ENCODE data around the gene NBEA.
A peak's percentile ranks its signal among the peaks of the same experiment; 100 is the strongest.

Gene NBEA

GRCh38 chr13:35714121-35714520 lies 772.1 kb downstream of the NBEA start:
- no peak for TF ChIP-seq CTCF (IDR thresholded peaks at IDR 0.05)

- no peak for TF ChIP-seq CTCF (IDR thresholded peaks at IDR 0.05)
These were observed 772.7 kb downstream of the NBEA start for GRCh38 chr13:35714588-35715377.

- TF ChIP-seq CTCF (IDR thresholded peaks at IDR 0.05), result no peak
These were observed 774.1 kb downstream of the NBEA start for GRCh38 chr13:35716186-35716585.

- no peak for TF ChIP-seq CTCF (IDR thresholded peaks at IDR 0.05)
These were observed 774.7 kb downstream of the NBEA start for GRCh38 chr13:35716729-35717128.

- no peak for TF ChIP-seq CTCF (IDR thresholded peaks at IDR 0.05)
These were observed 776.0 kb downstream of the NBEA start for GRCh38 chr13:35718084-35718483.

- no peak for TF ChIP-seq CTCF (IDR thresholded peaks at IDR 0.05)
These were observed 778.2 kb downstream of the NBEA start for GRCh38 chr13:35720290-35720689.

GRCh38 chr13:35720690-35721554 lies 778.9 kb downstream of the NBEA start:
- peak; percentile 95 for TF ChIP-seq CTCF (IDR thresholded peaks at IDR 0.05)

Measured in LNCAP (cell line).